ENCODE results near the gene SIX5.

The SIX5 gene

GRCh38 chr19:45792470-45793177 lies 23.6 kb upstream of the SIX5 start, which contains the start of gene DMWD:
TSS of gene DMWD (minus strand) at chr19:45792845. CDS start at chr19:45792756, 89 bp downstream.
- DNase-seq, result peak; percentile 96

- DNase-seq, result no peak
These were observed 22.9 kb upstream of the SIX5 start for GRCh38 chr19:45791744-45792469.

GRCh38 chr19:45790942-45791341 lies 21.9 kb upstream of the SIX5 start:
- DNase-seq, result peak; percentile 72

GRCh38 chr19:45789035-45789786 lies 20.2 kb upstream of the SIX5 start:
- DNase-seq, result no peak

GRCh38 chr19:45786533-45786894 lies 17.5 kb upstream of the SIX5 start:
- DNase-seq, result no peak

GRCh38 chr19:45785781-45786532 lies 16.9 kb upstream of the SIX5 start:
- DNase-seq, result no peak

- DNase-seq, result no peak
These were observed 16.0 kb upstream of the SIX5 start for GRCh38 chr19:45785097-45785496.

- no peak for DNase-seq
These were observed 15.0 kb upstream of the SIX5 start for GRCh38 chr19:45784096-45784495.

GRCh38 chr19:45782820-45783785 lies 14.1 kb upstream of the SIX5 start:
- no peak for DNase-seq

GRCh38 chr19:45782162-45782691 lies 13.2 kb upstream of the SIX5 start, which contains the start of gene DMPK:
TSS of gene DMPK (minus strand) at chr19:45782490. CDS start at chr19:45782352, 138 bp downstream.
- no peak for DNase-seq

GRCh38 chr19:45781214-45782161 lies 12.4 kb upstream of the SIX5 start:
- no peak for DNase-seq

GRCh38 chr19:45780448-45781213 lies 11.6 kb upstream of the SIX5 start:
- DNase-seq, result no peak

GRCh38 chr19:45780146-45780447 lies 11.0 kb upstream of the SIX5 start:
- no peak for DNase-seq

GRCh38 chr19:45779231-45780145 lies 10.4 kb upstream of the SIX5 start:
- peak; percentile 52 for DNase-seq

- no peak for DNase-seq
These were observed 9.1 kb upstream of the SIX5 start for GRCh38 chr19:45778010-45778661.

GRCh38 chr19:45777395-45777961 lies 8.4 kb upstream of the SIX5 start:
- DNase-seq, result no peak

- no peak for DNase-seq
These were observed 5.7 kb upstream of the SIX5 start for GRCh38 chr19:45774765-45775164.

GRCh38 chr19:45773384-45773783 lies 4.3 kb upstream of the SIX5 start:
- no peak for DNase-seq
